Gastrocnemius medialis (tissue), 4 donors: Measurements from ENCODE around the gene SLC22A4. TPM values are rescaled to one million over a fixed set of nuclear protein-coding genes. Genes with fewer than 3 reads are reported as not detected.
A peak's percentile ranks its signal among the peaks of the same experiment; 100 is the strongest.

Experiments used
- ATAC-seq, 2 donors: fragments of 150-250 bp; one replicate each; pipeline ENCODE4 v1.9.1; 2016
- DNase-seq, 2 donors: peaks; one replicate each; pipeline ENCODE4 v3.0.0-alpha.2; 2019
- H3K27ac ChIP-seq, 4 donors: fragments of 200-600 bp; sonication (generic); 1 replicate in 1 of 4; 2 replicates in 3 of 4; pipeline ENCODE4 v1.5.1; 2016 to 2018; ENCODE audit warnings: mild to moderate bottlenecking in 2 of 4, moderate library complexity in 1 of 4
- H3K27me3 ChIP-seq, 3 donors: fragments of 200-600 bp; sonication (generic) in 2 of 3; 1 replicate in 1 of 3; 2 replicates in 2 of 3; pipeline versions ENCODE4 v1.5.1 to v1.6.0; 2016 to 2019; ENCODE audit warnings: mild to moderate bottlenecking in 1 of 3, moderate library complexity in 1 of 3
- H3K36me3 ChIP-seq, 2 donors: fragments of 200-600 bp; sonication (generic) in 1 of 2; one replicate each; pipeline ENCODE4 v1.5.1; 2017 to 2018
- H3K4me1 ChIP-seq, 2 donors: fragments of 200-600 bp; sonication (generic) in 1 of 2; one replicate each; pipeline ENCODE4 v1.5.1; 2016 to 2017; ENCODE audit warnings: mild to moderate bottlenecking in 2 of 2
- H3K4me3 ChIP-seq, 4 donors: fragments of 200-600 bp; sonication (generic) in 3 of 4; 1 replicate in 1 of 4; 2 replicates in 3 of 4; pipeline ENCODE4 v1.5.1; 2016 to 2019; ENCODE audit warnings: mild to moderate bottlenecking in 2 of 4
- H3K9me3 ChIP-seq, 3 donors: fragments of 200-600 bp; sonication (generic) in 2 of 3; 1 replicate in 1 of 3; 2 replicates in 2 of 3; pipeline ENCODE4 v1.5.1; 2016 to 2019
- CTCF ChIP-seq, 5 experiments: fragments of 450-650 bp in 3 of 5; fragments of 200-600 bp in 2 of 5; sonication (generic) in 2 of 5; IDR thresholded peaks in 4 of 5; conservative IDR thresholded peaks in 1 of 5; 1 replicate in 4 of 5; 2 replicates in 1 of 5; pipeline ENCODE4 v1.5.1; 2016 to 2019; ENCODE audit warnings: antibody characterized with exemption in 5 of 5, mild to moderate bottlenecking in 3 of 5, moderate library complexity in 3 of 5
- POLR2A ChIP-seq, 2 donors: fragments of 450-650 bp; IDR thresholded peaks; one replicate each; pipeline ENCODE4 v1.6.1; 2017; ENCODE audit warnings: antibody characterized with exemption in 2 of 2, mild to moderate bottlenecking in 2 of 2, moderate library complexity in 2 of 2
- in situ Hi-C, 4 donors: fragments of 200-750 bp; cut with MboI; loops; one replicate each; pipeline versions ENCODE4 v1.15.0 to v1.8.0; 2017; ENCODE audit warnings: low sequenced_read_pairs in 4 of 4
- intact Hi-C: fragments of 100-400 bp; cut with DNase I; formaldehyde crosslinking; loops from one replicate; pipeline ENCODE4 v1.15.1; 2023; ENCODE audit warnings: low total_unique reads
- total RNA-seq, 4 donors: library from RNA; depleted of rRNA; stranded (reverse); fragments of >200 nt; gene quantifications; one replicate each; pipeline versions ENCODE4 v1.1.0 to v1.2.3, GENCODE V29; 2016

Gene SLC22A4
- total RNA-seq, 4 donors from 2014 or later, result 5.4 to 6.7 (median 6.2) TPM

GRCh38 chr5:132265336-132266030, 28.7 kb upstream of the SLC22A4 start:
- Histone ChIP-seq H3K27me3 (no peaks in the 10 kb centered on the region), H3K4me3 (no peak overlapping the region), H3K4me1 (peaks cover 6 to 14% of the 10 kb centered on the region in 2 donors), H3K9me3 (no peaks in the 10 kb centered on the region), H3K27ac (peak overlapping the region; percentile 48 to 63 (median 57)), H3K36me3 (no peaks in the 10 kb centered on the region)
- ATAC-seq (peak; percentile 60 to 61), DNase-seq (peak in 1 of 2 donors; percentile 39)
- TF ChIP-seq CTCF (IDR thresholded peaks at IDR 0.05 in 4 of 5, conservative IDR thresholded peaks at IDR 0.05 in 1 of 5), result no peak
- TF ChIP-seq POLR2A (IDR thresholded peaks at IDR 0.05), result no peak
- intact Hi-C loops (no loop called here), in situ Hi-C loops (loop anchor here in 1 of 4 donors (25.0 kb wide), 1 partner anchor 247 kb away; no protein-coding TSS in a partner anchor)

- Histone ChIP-seq H3K27me3 (no peaks in the 10 kb centered on the region), H3K27ac (peak overlapping the region in 2 of 4 donors; percentile 33 to 55), H3K4me3 (no peak overlapping the region), H3K9me3 (no peaks in the 10 kb centered on the region), H3K36me3 (no peaks in the 10 kb centered on the region), H3K4me1 (peaks cover under 1 to 7% of the 10 kb centered on the region in 2 donors)
- TF ChIP-seq POLR2A (IDR thresholded peaks at IDR 0.05), result no peak
- no peak for TF ChIP-seq CTCF (IDR thresholded peaks at IDR 0.05 in 4 of 5, conservative IDR thresholded peaks at IDR 0.05 in 1 of 5)
- ATAC-seq, result no peak
- in situ Hi-C loops, result loop anchor here in 1 of 4 donors (25.0 kb wide), 1 partner anchor 246 kb away; no protein-coding TSS in a partner anchor
- intact Hi-C loops, result no loop called here
- DNase-seq, result no peak
These were observed 28.0 kb upstream of the SLC22A4 start for GRCh38 chr5:132266031-132266835.

GRCh38 chr5:132266836-132267160, 27.4 kb upstream of the SLC22A4 start:
- no peak overlapping the region for H3K27ac ChIP-seq
- intact Hi-C loops, result no loop called here
- H3K27me3 ChIP-seq, result no peaks in the 10 kb centered on the region
- H3K36me3 ChIP-seq, result no peaks in the 10 kb centered on the region
- H3K9me3 ChIP-seq, result no peaks in the 10 kb centered on the region
- in situ Hi-C loops, result loop anchor here in 1 of 4 donors (25.0 kb wide), 1 partner anchor 246 kb away; no protein-coding TSS in a partner anchor
- no peak overlapping the region for H3K4me3 ChIP-seq
- TF ChIP-seq CTCF (IDR thresholded peaks at IDR 0.05 in 4 of 5, conservative IDR thresholded peaks at IDR 0.05 in 1 of 5) (no peak), POLR2A (IDR thresholded peaks at IDR 0.05) (no peak)
- ATAC-seq (no peak), DNase-seq (no peak)
- peaks cover 0 to 6% of the 10 kb centered on the region in 2 donors for H3K4me1 ChIP-seq

- intact Hi-C loops, result no loop called here
- no peak overlapping the region for H3K27ac ChIP-seq
These were observed 26.9 kb upstream of the SLC22A4 start for GRCh38 chr5:132267166-132267739.

More at GRCh38 chr5:132267166-132267739, 26.9 kb upstream of the SLC22A4 start:
- TF ChIP-seq POLR2A (IDR thresholded peaks at IDR 0.05) (no peak), CTCF (IDR thresholded peaks at IDR 0.05 in 4 of 5, conservative IDR thresholded peaks at IDR 0.05 in 1 of 5) (no peak)
- Histone ChIP-seq H3K36me3 (no peaks in the 10 kb centered on the region), H3K4me3 (no peak overlapping the region), H3K9me3 (no peaks in the 10 kb centered on the region), H3K27me3 (no peaks in the 10 kb centered on the region), H3K4me1 (peaks cover 0 to 6% of the 10 kb centered on the region in 2 donors)
- no peak for DNase-seq
- no peak for ATAC-seq
- in situ Hi-C loops, result loop anchor here in 1 of 4 donors (25.0 kb wide), 1 partner anchor 245 kb away; no protein-coding TSS in a partner anchor
